ENCODE measurements around the gene NLRP12. TPM values are rescaled to one million over a fixed set of nuclear protein-coding genes. Genes with fewer than 3 reads are reported as not detected.

NLRP12 gene
- total RNA-seq, 1 donor from 2014 or later: not detected

DNA sequence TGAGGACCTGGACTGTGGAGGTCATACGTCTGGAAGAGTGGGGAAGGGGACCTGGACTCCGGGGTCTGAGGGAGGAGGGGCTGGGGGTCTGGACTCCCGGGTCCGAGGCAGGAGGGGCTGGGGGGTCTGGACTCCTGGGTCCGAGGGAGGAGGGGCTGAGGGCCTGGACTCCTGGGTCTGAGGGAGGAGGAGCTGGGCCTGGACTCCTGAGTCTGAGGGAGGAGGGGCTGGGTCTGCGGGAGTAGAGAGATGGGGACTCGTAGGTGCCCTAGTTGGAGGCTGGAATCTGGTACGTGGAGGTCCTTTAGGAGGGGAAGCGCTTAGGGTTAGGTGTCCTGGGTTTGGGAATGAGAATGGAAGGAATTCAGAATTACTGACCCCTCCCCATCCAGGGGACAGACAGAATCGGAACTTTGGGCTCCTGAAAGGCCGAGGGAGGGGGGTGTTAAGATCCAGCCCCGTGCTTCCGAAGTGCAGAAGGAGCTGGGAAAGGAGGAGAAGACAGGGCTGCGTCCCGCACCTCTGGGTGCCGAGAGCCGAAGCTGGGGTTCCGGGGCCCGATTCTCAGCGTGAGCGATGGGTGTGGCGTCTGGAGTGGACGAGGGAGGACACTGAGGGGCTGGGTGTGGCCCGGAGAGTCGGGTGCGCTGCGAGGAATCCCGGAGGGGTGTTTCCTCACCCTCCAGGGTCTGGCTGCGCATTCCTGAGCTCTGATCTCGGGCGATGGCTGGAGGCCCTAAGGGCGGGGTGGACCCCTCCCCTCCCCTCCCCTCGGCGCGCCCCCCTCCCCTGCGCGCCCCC, 44.2 kb upstream of the NLRP12 start:
- H3K4me2 ChIP-seq: peak overlapping the region; percentile 94
- H3K79me2 ChIP-seq (ENCODE audit: low read depth): peaks cover 32% of the 10 kb centered on the region
- peaks cover 5% of the 10 kb centered on the region for H3K36me3 Mint-ChIP-seq
- H3K27ac ChIP-seq: peak overlapping the region; percentile 73
- H3K27me3 Mint-ChIP-seq (ENCODE audit: insufficient read depth, low read depth): peaks cover 19% of the 10 kb centered on the region
- TF ChIP-seq EZH2 (IDR thresholded peaks at IDR 0.05) (no peak), EZH2phosphoT487 (IDR thresholded peaks at IDR 0.05) (no peak)
- peak overlapping the region; percentile 97 for H3K4me3 Mint-ChIP-seq
- peak; percentile 73 for DNase-seq (ENCODE audit: low spot score)
- H3K9ac ChIP-seq: peak overlapping the region; percentile 52
- H3K27me3 ChIP-seq: no peaks in the 10 kb centered on the region
- H3F3A ChIP-seq (ENCODE audit: low read depth): peaks cover 32% of the 10 kb centered on the region
- peak overlapping the region; percentile 72 for H3K4me3 ChIP-seq
- no peaks in the 10 kb centered on the region for H3K36me3 ChIP-seq
- H3K4me1 ChIP-seq: peaks cover 12% of the 10 kb centered on the region
- peaks cover 30% of the 10 kb centered on the region for H4K20me1 ChIP-seq (ENCODE audit: low read depth)
- no peak overlapping the region for H2AFZ ChIP-seq (replicated peaks)
- no peaks in the 10 kb centered on the region for H3K9me3 Mint-ChIP-seq
- H3K9me3 ChIP-seq (ENCODE audit: low read depth): no peaks in the 10 kb centered on the region
- peak overlapping the region; percentile 100 for H3K27ac Mint-ChIP-seq
- H3K4me1 Mint-ChIP-seq: peaks cover 39% of the 10 kb centered on the region

DNA sequence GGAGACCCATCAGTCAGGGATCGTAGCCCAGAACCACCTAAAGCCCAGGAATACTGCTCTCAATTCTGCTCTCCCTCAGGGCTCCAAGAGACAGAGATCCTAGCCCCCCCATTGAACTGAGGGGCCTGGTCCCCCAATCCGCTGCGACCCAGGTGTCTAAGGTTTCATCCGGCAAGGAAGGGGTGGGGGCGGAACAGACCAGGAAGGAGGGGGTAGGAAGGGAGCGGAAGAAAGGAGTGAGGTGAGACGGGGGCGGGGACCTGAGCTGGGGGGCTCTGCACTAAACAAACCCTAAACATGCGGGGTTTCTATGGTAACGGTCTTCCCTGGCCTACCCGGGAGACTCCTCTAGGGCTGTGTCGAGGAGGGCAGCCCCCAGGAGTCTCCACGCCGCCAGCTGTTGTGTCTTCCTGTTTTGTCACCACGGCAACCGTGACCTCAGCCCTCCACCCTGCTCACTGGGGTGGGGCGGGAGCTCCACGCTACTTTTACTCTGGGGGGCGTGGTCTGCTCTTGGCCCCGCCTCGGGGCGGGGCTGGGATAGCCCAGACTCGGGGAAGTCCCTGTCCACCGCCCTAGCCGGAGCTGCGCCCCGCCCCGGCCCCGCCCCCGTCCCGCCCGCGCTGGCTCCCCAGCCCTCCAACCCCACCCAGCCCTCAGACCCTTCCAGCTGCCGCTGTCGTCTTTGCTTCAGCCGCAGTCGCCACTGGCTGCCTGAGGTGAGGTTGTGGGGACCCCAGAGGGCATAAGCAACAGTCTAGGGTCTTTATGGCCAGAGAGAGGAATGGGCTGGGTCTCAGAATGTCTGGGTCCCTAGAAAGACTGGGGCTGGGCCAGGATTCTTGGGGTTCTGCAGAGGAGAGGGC, 43.3 kb upstream of the NLRP12 start, which contains the start of gene MYADM:
MYADM (plus strand) TSS at position 659 of the 866 bp plus-strand sequence. CDS start 5,647 bp downstream, outside the sequence.
- no peaks in the 10 kb centered on the region for H3K9me3 ChIP-seq (ENCODE audit: low read depth)
- peaks cover 23% of the 10 kb centered on the region for H4K20me1 ChIP-seq (ENCODE audit: low read depth)
- Mint-ChIP-seq H3K27ac (peak within 1 kb of the TSS; percentile 100), H3K27me3 (ENCODE audit: insufficient read depth, low read depth) (peaks cover 17% of the 10 kb centered on the region), H3K9me3 (no peaks in the 10 kb centered on the region), H3K4me3 (peak within 1 kb of the TSS; percentile 97), H3K4me1 (peaks cover 36% of the 10 kb centered on the region), H3K36me3 (peaks cover 3% of the 10 kb centered on the region)
- peak within 1 kb of the TSS; percentile 96 for H3K27ac ChIP-seq
- H3K4me2 ChIP-seq: peak within 1 kb of the TSS; percentile 94
- peak within 1 kb of the TSS; percentile 52 for H3K9ac ChIP-seq
- no peaks in the 10 kb centered on the region for H3K27me3 ChIP-seq
- TF ChIP-seq EZH2phosphoT487 (IDR thresholded peaks at IDR 0.05): no peak
- TF ChIP-seq EZH2 (IDR thresholded peaks at IDR 0.05): no peak
- TF ChIP-seq, protein P1, sequence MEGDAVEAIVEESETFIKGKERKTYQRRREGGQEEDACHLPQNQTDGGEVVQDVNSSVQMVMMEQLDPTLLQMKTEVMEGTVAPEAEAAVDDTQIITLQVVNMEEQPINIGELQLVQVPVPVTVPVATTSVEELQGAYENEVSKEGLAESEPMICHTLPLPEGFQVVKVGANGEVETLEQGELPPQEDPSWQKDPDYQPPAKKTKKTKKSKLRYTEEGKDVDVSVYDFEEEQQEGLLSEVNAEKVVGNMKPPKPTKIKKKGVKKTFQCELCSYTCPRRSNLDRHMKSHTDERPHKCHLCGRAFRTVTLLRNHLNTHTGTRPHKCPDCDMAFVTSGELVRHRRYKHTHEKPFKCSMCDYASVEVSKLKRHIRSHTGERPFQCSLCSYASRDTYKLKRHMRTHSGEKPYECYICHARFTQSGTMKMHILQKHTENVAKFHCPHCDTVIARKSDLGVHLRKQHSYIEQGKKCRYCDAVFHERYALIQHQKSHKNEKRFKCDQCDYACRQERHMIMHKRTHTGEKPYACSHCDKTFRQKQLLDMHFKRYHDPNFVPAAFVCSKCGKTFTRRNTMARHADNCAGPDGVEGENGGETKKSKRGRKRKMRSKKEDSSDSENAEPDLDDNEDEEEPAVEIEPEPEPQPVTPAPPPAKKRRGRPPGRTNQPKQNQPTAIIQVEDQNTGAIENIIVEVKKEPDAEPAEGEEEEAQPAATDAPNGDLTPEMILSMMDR (IDR thresholded peaks at IDR 0.05): no peak
- H3K4me1 ChIP-seq: peaks cover 12% of the 10 kb centered on the region
- H3K36me3 ChIP-seq: no peaks in the 10 kb centered on the region
- peak; percentile 100 for DNase-seq (ENCODE audit: low spot score)
- peaks cover 29% of the 10 kb centered on the region for H3K79me2 ChIP-seq (ENCODE audit: low read depth)
- H2AFZ ChIP-seq (replicated peaks): no peak within 1 kb of the TSS
- H3F3A ChIP-seq (ENCODE audit: low read depth): peaks cover 32% of the 10 kb centered on the region
- peak within 1 kb of the TSS; percentile 72 for H3K4me3 ChIP-seq

DNA sequence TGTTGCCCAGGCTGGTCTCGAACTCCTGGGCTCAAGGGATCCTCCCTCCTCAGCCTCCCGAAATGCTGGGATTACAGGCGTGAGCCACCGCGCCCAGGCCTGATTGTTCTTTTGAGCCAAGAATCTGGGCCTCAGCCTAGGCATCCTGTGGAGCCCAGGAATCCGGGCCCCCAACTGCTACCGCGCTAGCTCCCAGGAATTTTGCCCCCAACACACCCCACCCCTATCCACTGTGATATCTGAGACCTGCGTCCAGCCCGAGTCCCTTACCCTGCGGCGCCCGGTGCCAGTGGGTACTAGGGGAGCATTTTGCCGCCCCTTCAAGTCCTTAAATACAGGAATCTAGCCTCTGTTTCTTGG, 42.7 kb upstream of the NLRP12 start:
- Histone ChIP-seq H2AFZ (replicated peaks) (no peak overlapping the region), H3F3A (ENCODE audit: low read depth) (peaks cover 32% of the 10 kb centered on the region), H3K4me2 (peak overlapping the region; percentile 82), H3K79me2 (ENCODE audit: low read depth) (peaks cover 23% of the 10 kb centered on the region), H3K27me3 (no peaks in the 10 kb centered on the region), H3K9me3 (ENCODE audit: low read depth) (no peaks in the 10 kb centered on the region), H3K4me1 (peaks cover 12% of the 10 kb centered on the region), H3K9ac (no peak overlapping the region), H3K4me3 (peak overlapping the region; percentile 66), H3K27ac (peak overlapping the region; percentile 96), H3K36me3 (no peaks in the 10 kb centered on the region), H4K20me1 (ENCODE audit: low read depth) (peaks cover 21% of the 10 kb centered on the region)
- DNase-seq (ENCODE audit: low spot score): peak; percentile 91
- Mint-ChIP-seq H3K36me3 (peaks cover 3% of the 10 kb centered on the region), H3K4me1 (peaks cover 36% of the 10 kb centered on the region), H3K27ac (peak overlapping the region; percentile 100), H3K4me3 (peak overlapping the region; percentile 90), H3K9me3 (no peaks in the 10 kb centered on the region), H3K27me3 (ENCODE audit: insufficient read depth, low read depth) (peaks cover 17% of the 10 kb centered on the region)
- TF ChIP-seq, protein P1 (IDR thresholded peaks at IDR 0.05): no peak
- TF ChIP-seq EZH2phosphoT487 (IDR thresholded peaks at IDR 0.05): no peak
- TF ChIP-seq EZH2 (IDR thresholded peaks at IDR 0.05): no peak
